Erythroblast (primary cell): ENCODE results near the gene HSH2D.
"Not testable (repeated sequence)": the region's sequence is repeated elsewhere in the genome, so short reads cannot be mapped to it uniquely, and the experiment has no call there.

ENCODE experiments used
- DNase-seq, 2 experiments: peaks; one replicate each; lab custom pipeline; 2025; lab: John Stamatoyannopoulos, UW
- GATA1 ChIP-seq: IDR thresholded peaks from 2 replicates; pipeline ENCODE4 v1.6.1; 2011; ENCODE audit warnings: low read depth, mild to moderate bottlenecking, control low read depth, low read length, moderate library complexity
- POLR2A ChIP-seq: IDR thresholded peaks from 2 replicates; pipeline ENCODE4 v1.6.1; 2011; ENCODE audit warnings: mild to moderate bottlenecking, low read length

Gene HSH2D

GRCh38 chr19:16112778-16113177 lies 30.7 kb upstream of the HSH2D start:
- TF ChIP-seq POLR2A (no peak), GATA1 (no peak)
- DNase-seq = peak; percentile 81 to 89

DNA sequence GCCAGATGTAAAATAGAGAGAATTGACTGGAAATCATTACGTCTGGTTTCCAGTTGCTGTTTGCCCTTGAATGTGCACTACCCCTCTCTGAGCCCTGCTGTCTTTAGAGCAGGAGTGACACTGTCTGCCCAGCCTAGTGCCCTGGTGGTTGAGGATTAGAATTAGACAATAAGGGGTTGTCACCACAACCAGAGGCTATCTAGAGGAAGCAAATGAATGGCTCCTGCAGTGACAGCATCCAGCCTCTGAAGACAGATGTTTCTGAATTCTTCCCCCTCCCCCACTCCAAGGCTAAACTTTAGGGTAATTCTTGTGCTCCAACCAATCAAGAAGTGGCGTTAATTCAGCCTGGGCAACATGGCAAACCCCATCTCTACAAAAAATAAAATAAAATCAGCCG lies 29.8 kb upstream of the HSH2D start:
- peak; percentile 24 to 64 for DNase-seq
- no peak for TF ChIP-seq GATA1
- TF ChIP-seq POLR2A = no peak

- TF ChIP-seq GATA1 (no peak), POLR2A (no peak)
- no peak for DNase-seq
Measured at GRCh38 chr19:16115301-16116039, 28.0 kb upstream of the HSH2D start.

- no peak for DNase-seq
- TF ChIP-seq GATA1 = no peak
- no peak for TF ChIP-seq POLR2A
Measured at GRCh38 chr19:16116067-16116466, 27.4 kb upstream of the HSH2D start.

DNA sequence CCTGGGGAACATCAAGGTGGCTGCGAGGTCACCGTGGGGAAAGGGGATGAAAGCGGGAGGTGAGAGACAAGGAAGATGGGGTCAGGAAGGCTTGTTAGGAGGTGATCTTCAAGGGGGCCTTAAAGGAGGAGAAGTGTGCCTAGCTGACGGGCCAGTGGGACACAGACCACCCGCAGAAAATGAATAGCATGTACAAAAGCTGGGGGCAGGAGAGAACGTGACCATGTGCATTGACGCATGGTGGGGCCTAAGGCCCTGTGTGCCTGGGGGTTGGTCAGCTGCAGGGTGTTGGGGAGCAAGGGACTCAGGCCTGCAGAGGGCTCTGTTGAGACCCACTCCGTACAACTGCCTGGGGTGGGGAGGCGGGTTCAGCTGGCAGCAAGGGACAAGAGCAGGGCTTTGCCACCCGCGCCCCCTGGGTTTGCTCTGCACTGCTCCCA lies 25.9 kb upstream of the HSH2D start:
- no peak for DNase-seq
- TF ChIP-seq GATA1 = no peak
- TF ChIP-seq POLR2A = no peak

GRCh38 chr19:16118489-16119033 lies 24.9 kb upstream of the HSH2D start:
- no peak for TF ChIP-seq GATA1
- TF ChIP-seq POLR2A = no peak
- DNase-seq = no peak

DNA sequence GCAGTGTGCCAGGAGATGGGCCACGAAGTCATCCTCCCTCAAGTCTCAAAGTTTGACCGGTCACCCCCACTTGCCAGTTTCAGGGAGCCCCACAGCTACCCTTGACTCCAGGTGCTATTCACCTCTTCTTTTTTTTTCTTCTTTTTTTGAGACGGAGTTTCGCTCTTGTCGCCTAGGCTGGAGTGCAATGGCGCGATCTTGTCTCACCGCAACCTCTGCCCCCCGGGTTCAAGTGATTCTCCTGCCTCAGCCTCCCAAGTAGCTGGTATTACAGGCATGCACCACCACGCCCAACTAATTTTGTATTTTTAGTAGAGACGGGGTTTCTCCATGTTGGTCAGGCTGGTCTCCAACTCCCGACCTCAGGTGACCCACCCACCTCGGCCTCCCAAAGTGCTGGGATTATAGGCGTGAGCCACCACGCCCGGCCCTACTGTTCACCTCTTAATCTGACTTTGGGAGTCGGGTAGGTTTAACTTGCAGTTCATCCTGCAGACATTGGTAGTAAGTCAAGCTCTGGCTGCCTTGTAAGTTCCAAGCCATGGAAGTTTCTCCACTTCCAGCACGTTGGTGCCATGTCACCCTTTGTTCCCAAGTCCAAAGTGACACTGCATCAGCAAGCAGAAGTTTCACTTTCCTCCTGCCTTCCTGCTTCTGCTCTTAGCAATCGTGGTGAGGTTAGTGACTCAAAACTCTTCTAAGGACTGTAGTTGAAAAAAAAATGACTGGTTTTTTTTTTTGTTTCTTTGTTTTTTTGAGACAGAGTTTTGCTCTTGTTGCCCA lies 24.2 kb upstream of the HSH2D start:
- not testable (repeated sequence) for DNase-seq

GRCh38 chr19:16121141-16121540 lies 22.3 kb upstream of the HSH2D start:
- DNase-seq = no peak
- no peak for TF ChIP-seq GATA1

DNA sequence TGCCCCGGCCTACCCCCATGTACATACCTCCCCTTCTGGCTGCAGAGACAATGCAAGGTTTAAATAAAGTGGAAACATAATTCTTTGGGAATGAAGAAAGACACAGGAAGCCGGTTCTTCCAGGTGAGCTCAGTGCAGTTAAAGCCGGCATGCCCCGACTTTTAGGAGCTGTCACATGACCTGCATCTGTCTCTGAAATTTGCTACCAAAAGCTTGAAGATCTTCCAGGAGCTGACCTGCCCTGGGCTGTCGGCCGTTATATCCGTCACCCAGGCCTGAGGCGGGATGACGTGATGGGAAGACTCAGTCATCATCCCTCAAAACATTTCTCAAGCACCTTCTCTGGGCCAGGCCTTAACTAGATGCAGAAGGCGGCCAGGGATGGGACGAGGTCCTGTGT lies 21.5 kb upstream of the HSH2D start:
- TF ChIP-seq POLR2A (no peak), GATA1 (no peak)
- DNase-seq = no peak

- DNase-seq = no peak
- no peak for TF ChIP-seq POLR2A
- no peak for TF ChIP-seq GATA1
Measured at GRCh38 chr19:16124953-16125352, 18.5 kb upstream of the HSH2D start.

DNA sequence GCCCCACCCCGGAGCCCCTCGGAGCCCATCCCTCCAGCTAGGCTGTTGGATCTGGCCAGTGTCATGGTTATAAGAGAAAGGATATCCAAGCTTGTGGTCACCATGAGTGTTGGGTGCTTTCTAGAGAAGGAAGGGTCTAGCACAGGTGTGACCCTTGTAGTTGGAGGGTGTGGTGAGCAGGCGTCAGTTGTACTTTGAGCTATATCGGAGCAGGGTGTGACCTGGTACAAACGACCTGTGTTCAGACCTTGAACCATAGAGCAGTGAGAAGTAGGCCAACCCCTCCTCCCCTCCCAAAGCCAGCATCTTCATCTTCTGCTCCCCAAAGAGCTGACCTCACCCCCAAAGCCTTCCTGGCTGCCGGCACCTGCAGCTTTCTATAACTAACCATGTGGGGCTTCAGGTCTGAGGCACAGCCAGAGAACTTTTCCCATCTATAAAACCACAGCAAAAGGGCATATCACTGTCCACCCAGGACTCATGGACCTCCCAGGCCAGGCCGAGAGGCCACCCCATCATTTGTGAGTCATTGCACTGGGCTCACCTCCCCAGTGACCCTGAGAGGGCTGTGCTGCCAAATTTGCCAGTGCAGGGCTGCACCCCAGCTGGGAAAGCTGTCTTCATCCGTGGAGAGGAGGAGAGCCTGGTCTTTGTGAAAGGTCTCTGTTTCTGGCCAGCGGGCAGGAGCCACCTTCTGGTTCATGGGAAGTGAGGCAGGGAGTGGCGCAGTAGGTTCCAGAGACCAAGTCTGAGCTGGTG lies 17.6 kb upstream of the HSH2D start:
- no peak for TF ChIP-seq GATA1
- no peak for DNase-seq

DNA sequence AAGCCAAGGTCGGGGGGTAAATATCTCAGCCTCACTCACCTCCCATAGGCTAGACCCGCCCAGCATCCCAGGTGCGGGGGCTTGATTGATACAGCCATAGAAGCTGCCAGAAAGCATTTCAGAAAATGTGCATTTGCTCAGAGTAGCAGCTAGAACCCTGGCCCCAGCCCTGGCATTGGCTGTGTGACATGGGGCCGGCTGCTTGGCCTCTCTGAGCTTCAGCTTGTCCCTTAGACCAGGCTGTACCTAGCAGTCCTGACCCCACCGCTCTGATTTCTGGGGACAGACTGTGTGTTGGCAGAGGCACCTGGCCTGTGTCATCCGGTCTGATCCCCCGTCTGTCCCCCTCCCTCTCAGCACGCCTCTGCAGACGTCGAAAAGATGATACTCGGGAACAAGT lies 16.4 kb upstream of the HSH2D start:
- DNase-seq = no peak
- TF ChIP-seq POLR2A (no peak), GATA1 (no peak)

DNA sequence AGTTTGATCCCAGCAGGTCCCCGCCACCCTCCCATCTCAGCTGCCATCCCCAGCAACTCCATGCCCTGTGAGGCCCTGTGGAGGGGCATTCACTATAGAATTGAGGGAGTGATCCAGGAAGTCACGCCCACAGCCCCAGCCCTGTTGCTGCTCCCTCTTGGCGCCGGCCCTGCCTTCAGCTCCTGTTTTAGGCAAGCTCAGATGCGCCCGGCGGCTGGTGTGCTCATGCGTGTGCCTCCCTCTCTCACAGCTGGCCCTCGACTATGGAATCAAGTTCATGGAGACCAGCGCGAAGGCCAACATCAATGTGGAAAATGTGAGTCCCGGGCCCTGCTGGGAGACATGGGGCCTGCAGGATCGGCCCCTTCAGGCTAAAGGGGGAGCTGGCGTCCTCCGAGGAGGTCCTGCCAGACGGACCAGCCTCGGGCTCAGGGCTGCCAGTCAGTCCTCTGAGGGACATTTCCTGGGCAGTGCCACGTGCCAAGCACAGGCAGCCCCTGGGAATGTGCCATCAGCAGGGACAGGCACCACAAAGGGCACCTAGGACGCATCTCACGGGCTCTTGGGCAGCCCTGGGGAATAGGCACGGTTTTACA lies 15.6 kb upstream of the HSH2D start:
- TF ChIP-seq POLR2A = no peak
- TF ChIP-seq GATA1 = no peak
- DNase-seq = no peak
